Measurements from ENCODE around the gene NR0B1.

NR0B1 gene

GRCh38 chrX:30262763-30263162 lies 46.4 kb downstream of the NR0B1 start:
- no peak for DNase-seq (ENCODE audit: low read depth)

DNA sequence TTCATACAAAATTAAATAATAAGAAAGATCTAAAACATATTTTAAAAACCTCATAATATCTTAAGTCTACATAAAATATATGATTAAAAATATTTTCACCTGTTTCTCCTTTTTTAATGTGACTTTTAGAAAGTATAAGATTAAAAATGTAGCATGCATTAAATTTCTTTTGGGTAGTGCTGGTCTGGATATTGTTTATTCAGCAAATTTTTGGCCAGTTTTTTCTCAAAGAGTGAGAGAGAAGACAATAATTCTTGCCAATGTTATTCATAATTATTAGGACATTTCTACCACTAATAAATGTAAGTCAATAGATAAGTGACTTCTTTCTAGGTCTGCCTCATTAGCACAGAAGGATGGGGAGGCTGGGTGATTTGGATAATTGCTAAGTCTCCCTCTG lies 48.2 kb downstream of the NR0B1 start:
- DNase-seq (ENCODE audit: low read depth): no peak

DNA sequence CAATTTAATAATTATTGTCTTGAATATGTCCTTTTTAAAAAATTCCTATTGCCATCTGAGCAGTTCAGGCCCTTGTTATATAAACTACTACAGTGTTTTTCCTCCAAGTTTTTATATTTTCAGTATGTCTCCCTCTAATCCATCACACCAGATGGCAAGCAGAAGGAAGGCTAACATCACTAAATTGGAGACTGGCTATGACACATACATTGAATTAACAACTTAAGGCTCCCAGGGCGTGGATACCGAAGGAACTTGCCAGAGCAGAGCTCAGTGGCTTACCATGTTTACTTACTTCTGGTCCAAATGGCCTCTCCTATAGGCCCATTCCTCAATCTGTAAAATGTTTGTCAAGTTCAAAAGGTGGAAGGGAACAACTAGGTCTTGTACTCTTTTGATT lies 49.3 kb downstream of the NR0B1 start:
- DNase-seq (ENCODE audit: low read depth): no peak

Data from activated T-cell treated with anti-CD3 and anti-CD28 coated beads for 1 hour (primary cell).